LHCN-M2 (cell line): ENCODE data around the gene CACNA1B. TPM values are rescaled to one million over a fixed set of nuclear protein-coding genes. Genes with fewer than 3 reads are reported as not detected.
"Not testable (repeated sequence)": the region's sequence is repeated elsewhere in the genome, so short reads cannot be mapped to it uniquely, and the experiment has no call there.

ENCODE experiments used
- DNase-seq: peaks from one replicate; pipeline ENCODE4 v3.0.0-alpha.2; 2012; ENCODE audit warnings: low read depth
- total RNA-seq: library from RNA; depleted of rRNA; stranded (reverse); fragments of >200 nt; gene quantifications from 2 replicates; pipeline ENCODE4 v1.2.3, GENCODE V29; 2014

CACNA1B gene
- total RNA-seq, 1 experiment from 2014 or later = not detected

GRCh38 chr9:138071292-138071691 lies 193.7 kb downstream of the CACNA1B start:
- DNase-seq = no peak

- DNase-seq = no peak
Measured at GRCh38 chr9:138071731-138072130, 194.1 kb downstream of the CACNA1B start.

- no peak for DNase-seq
Measured at GRCh38 chr9:138072161-138072842, 194.7 kb downstream of the CACNA1B start.

- DNase-seq = no peak
Measured at GRCh38 chr9:138072897-138073296, 195.3 kb downstream of the CACNA1B start.

GRCh38 chr9:138073408-138073807 lies 195.8 kb downstream of the CACNA1B start:
- no peak for DNase-seq

- DNase-seq = no peak
Measured at GRCh38 chr9:138073808-138074207, 196.2 kb downstream of the CACNA1B start.

- DNase-seq = no peak
Measured at GRCh38 chr9:138074516-138074915, 196.9 kb downstream of the CACNA1B start.

GRCh38 chr9:138075496-138075895 lies 197.9 kb downstream of the CACNA1B start:
- DNase-seq = no peak

- DNase-seq = no peak
Measured at GRCh38 chr9:138075961-138076649, 198.5 kb downstream of the CACNA1B start.

- no peak for DNase-seq
Measured at GRCh38 chr9:138076650-138077009, 199.0 kb downstream of the CACNA1B start.

GRCh38 chr9:138077126-138077525 lies 199.5 kb downstream of the CACNA1B start:
- DNase-seq = no peak

GRCh38 chr9:138077898-138078540 lies 200.4 kb downstream of the CACNA1B start:
- DNase-seq = no peak

- DNase-seq = no peak
Measured at GRCh38 chr9:138078846-138079245, 201.3 kb downstream of the CACNA1B start.

- no peak for DNase-seq
Measured at GRCh38 chr9:138080979-138081378, 203.4 kb downstream of the CACNA1B start.

GRCh38 chr9:138082918-138083636 lies 205.5 kb downstream of the CACNA1B start:
- DNase-seq = no peak

GRCh38 chr9:138083873-138084272 lies 206.3 kb downstream of the CACNA1B start:
- DNase-seq = no peak

GRCh38 chr9:138085568-138085967 lies 208.0 kb downstream of the CACNA1B start:
- DNase-seq = no peak

- DNase-seq = not testable (repeated sequence)
Measured at GRCh38 chr9:138092057-138092456, 214.5 kb downstream of the CACNA1B start.

GRCh38 chr9:138094028-138094427 lies 216.4 kb downstream of the CACNA1B start:
- no peak for DNase-seq

- DNase-seq = no peak
Measured at GRCh38 chr9:138095813-138096518, 218.4 kb downstream of the CACNA1B start.

GRCh38 chr9:138096519-138096845 lies 218.9 kb downstream of the CACNA1B start:
- DNase-seq = no peak
